ENCODE results near the gene HEATR5A.
"Not testable (repeated sequence)": the region's sequence is repeated elsewhere in the genome, so short reads cannot be mapped to it uniquely, and the experiment has no call there.

The HEATR5A gene

DNA sequence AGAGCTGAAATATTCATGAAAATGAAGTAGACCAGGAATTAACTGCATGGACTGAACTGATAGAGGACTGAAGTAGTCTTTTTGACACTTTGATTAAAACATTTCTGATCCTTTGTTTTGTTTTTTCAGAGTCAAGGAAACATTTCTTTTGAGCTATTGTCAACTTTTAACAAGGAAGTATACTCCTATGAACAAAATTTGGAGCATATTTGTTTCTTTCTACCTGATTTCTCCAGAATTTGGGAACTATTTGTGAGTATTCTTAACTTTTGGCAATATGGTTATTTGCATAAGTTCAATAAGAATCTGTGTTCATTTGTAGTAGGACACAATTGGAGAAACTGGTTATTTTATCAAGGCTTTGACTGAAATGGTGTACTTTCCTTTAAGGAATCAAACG lies 141.5 kb downstream of the HEATR5A start:
- no peak for DNase-seq

DNA sequence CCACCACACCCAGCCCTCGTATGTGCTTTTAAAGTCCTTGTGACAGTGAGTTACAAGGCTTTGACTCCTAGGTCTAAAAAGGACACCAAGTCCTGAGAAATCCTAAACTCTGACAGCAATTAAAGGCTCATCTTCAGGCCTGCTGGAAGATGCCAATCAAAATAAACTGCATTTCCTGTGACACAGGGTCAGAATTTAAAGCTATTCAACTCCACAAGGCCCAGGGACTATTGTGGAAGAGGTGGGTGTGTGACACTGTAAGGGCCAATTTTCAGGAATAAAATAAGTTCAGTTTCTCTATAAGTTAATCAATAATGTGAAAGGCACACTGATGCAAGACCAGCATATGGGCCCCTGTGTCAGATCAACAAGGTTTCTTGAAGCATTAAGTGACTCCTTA lies 143.3 kb downstream of the HEATR5A start:
- DNase-seq = no peak

DNA sequence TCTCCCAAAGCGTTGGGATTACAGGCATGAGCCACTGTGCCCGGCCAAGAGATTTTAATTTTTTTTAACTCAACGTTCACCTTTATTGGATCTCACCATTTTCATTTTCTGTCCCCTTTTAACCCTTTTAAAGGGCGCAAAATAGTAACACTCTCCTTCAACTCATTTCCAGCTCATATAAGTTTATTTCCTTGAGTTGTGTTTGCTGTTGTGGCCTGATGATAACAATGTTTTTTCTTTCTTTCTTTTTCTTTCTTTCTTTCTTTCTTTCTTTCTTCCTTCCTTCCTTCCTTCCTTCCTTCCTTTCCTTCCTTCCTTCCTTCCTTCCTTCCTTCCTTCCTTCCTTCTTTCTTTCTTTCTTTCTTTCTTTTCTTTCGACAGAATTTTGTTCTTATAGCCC lies 143.9 kb downstream of the HEATR5A start:
- not testable (repeated sequence) for DNase-seq

DNA sequence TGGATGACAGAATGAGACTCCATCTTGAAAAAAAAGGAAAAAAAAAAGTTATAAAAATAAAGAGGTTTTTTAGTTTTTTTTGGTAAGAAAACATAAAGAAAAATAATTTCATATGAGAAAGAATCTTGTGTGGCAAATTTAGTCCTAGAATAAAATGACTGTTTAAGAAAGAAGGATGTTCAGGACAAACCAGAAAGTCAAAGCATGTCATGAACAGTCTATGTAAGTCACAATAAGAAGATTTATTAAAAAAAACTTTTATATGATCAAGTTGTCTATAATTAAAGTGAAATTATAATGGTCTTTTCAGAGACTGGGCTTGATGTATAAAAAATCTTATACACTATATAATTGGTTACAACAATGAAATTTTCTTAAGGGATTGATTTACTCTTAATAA lies 144.6 kb downstream of the HEATR5A start:
- no peak for DNase-seq

DNA sequence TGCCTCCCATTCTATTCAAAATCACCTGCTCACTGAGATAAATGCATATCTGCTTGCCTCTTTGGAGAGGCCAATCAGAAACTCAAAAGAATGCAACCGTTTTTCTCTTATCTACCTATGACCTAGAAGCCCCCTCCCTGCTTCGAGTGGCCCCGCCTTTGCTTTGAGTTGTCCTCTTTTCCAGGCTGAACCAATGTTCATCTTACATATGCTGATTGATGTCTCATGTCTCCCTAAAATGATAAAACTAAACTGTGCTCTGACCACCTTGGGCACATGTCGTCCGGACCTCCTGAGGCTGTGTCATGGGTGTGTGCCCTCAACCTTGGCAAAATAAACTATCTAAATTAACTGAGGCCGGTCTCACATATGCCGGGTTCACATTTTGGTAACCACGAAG lies 148.7 kb downstream of the HEATR5A start:
- no peak for DNase-seq

DNA sequence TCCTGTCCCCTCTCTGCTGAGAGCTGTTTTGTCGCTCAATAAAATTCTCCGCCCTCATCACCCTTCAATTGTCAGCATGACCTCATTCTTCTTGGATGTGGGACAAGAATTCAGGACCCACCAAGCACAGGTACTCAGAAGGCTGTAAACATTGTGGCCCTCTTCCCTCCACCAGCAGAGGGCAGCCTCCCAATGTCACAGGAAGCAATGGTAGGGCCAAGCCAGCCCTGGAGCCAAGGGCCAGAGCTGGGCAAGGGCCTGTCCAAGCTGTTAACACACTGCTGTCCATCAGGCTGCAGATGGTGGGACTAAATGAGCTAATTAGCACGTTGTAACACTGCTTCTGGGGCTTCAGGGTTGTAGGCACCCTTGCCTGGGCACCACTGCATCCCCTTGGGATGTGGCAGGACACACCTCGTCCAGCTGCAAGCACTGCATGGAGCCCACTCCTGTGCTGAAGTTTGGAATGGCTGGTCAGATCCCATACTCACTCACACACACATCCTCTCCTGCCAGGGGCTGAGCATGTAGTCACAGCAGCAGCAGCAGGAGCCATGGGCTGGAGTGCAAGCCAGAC lies 150.1 kb downstream of the HEATR5A start:
- DNase-seq = no peak

DNA sequence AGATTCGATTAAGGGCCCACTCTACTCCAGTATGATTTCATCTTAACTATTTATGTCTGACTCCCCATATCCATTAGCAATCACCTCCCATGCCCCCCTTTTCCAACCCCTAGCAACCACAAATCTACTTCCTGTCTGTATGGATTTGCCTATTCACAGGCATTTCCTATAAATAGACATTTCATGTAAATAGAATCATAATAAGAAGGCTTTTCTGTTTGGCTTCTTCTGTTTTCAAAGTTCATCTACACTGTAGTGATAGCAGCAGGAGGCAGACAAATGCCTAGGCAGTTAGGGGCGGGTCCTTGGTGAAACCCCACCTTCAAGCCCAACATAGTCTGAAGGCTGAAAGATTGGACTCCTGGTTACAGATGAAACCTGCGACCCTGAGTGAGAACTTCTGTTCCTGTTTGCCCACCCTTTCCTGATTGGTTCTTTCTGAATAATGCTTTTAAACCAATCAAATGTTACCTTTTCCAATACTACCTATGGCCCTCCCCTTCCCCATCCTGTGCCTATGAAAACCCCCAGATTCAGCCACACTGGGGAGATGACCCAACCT lies 150.6 kb downstream of the HEATR5A start:
- DNase-seq = no peak

DNA sequence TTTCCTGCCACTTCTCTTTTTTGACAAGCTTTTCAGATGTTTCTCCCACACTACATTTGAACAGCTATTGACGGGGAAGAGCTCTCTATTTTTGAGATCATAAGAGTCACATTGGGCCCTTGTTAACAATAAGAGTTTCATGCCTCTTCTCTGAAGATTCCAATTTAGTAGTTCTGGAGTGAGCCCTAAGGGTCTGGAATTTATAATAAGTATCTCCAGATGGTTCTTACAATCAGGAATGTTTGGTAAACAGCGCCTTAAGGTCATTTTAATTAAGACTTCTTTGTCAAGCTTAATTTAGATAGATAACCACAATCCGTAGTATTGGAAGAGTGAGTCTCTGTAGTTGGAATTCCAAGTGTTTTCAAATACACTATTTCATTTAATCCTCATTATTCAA lies 152.1 kb downstream of the HEATR5A start:
- no peak for DNase-seq

DNA sequence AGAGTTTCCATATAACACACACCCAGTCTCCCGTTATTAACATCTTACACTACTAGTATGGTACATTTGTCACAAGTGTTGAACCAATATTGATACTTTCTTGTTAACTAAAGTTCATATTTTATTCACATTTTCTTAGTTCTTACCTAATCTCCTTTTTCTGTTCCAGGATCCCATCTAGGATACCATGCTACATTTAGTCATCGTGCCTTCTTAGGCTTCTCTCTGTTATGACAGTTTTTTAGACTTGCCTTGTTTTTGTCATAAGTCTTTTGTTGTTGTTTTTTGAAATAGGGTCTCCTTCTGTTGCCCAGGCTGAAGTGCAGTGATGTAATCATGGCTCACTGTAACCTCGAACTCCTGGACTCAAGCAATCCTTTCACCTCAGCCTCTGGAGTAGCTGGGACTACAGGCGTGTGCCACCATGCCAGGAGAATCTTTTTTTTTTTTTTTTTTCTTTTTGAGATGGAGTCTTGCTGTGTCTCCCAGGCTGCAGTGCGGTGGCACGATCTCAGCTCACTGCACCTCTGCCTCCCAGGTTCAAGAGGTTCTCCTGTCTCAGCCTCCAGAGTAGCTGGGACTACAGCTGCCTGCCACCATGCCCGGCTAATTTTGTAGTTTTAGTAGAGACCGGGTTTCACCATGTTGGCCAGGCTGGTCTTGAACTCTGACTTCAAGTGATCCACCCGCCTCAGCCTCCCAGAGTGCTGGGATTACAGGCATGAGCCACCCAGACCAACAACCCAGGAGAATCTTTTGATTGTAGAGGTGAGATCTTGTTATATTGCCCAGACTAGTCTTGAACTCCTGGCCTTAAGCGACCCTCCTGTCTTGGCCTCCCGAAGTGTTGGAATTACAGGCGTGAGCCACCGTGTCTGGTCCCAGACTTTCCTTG lies 153.7 kb downstream of the HEATR5A start:
- DNase-seq = no peak

DNA sequence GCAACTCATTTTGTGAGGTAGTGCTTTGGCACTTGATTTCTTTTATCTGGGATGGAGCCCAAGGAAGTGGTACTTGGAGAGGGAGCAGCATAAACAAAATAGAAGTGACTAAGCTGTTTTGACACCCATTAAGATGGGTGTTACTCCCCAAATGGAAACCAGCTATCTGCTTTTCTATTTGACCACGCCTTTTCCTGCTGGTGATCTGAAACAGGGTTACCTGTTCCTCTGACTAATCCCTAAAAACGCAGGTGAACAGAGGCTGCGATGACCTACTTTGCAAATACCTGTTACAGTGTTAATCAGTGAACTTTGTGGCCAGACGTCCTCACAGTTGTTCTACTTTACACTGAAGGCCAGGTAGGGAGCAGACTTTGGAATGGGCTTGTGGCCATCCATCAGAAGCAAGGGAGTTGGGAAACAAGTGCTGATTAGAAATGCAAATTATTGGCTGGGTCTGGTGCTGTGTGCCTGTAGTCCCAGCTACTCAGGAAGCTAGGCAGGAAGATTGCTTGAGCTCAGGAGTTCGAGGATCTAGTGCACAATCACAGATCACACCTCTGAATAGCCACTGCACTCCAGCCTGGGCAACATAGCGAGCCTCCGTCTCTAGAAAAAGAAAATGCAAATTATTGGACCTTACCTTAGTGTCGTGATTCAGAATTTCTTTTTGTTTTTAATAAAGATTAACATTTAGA lies 154.5 kb downstream of the HEATR5A start:
- no peak for DNase-seq

DNA sequence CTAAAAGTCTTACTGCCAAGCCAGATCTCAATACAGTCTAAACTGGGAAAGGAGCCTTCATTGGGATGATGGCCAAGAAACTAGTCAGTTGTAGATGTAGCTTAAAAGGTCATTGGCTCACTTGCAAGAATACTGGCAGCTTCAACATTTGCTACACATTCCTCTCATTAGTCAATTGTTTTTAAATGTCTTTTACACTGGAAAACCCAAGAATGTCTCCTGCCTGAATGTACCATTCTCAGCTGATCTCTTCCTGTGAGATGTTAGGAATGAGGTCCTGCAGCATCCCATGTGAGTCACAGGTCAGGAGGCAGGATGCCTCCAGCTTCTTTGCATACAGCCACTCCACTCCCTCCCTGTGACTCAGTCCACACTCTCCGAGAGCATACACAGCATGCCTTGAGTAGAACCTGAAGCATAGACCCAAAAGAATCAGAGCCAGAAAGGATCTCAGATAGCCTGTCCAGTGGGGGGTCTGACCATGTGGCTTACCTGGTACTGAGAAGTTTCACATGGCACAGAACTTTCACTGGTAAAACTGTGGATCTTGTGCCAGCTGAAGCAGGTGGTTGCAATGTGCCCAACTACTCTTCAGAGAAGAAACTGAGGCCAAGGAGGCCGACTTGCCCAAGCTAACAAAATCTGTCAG lies 156.7 kb downstream of the HEATR5A start:
- no peak for DNase-seq

DNA sequence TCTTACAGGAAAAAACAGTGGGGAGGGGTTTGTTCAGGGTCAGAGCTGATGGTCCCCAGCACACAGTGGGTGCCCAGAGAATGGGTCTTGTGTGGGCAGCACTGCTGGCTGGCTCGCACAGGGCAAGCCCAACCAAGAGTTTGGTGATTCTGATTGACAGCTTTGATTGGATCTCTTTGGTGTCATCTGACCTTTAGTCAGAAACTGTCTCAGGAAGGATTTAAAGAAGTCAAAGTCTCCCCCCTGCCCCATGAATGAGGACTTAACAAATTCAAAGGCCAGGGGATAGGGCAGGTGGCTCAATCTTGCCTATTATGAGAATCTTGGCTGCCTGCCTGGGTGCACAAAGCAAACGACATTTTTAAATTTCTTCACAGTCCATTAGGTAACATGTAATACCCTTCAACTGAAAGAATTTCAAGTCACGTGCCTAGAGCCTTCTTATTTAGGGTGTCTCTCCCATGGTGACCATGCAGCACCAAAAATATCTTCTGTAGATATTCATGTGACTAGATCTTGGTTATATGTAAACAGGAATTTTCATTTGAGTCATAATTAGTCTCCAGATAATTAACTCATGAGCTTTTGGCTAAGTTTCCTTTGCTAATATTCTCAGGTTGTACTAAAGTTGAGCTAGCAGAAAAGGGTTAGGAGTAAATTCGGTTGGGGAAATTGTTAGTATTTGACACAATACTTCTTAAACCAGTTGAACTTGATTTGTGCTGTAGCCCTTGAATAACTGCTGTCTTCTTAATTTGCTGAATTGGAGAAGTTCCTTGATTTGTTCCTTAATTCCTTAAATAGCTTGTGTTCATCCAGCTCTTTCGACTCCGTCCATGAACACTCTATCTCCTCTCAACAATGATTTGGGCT lies 158.3 kb downstream of the HEATR5A start:
- peak; percentile 4 for DNase-seq

DNA sequence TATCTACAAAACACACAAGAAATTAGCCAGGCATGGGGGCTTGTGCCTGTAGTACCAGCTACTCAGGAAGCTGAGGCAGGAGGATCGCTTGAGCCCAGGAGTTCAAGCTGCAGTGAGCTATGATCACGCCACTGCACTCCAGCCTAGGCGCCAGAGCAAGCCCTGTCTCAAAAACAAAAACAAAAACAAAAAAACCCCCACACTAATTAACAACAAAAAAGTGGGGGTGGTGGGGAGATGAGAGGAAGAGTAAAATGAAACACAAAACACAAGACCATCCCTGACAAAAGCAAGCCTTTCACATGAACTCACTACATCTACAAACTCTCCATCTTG lies 158.9 kb downstream of the HEATR5A start:
- no peak for DNase-seq

DNA sequence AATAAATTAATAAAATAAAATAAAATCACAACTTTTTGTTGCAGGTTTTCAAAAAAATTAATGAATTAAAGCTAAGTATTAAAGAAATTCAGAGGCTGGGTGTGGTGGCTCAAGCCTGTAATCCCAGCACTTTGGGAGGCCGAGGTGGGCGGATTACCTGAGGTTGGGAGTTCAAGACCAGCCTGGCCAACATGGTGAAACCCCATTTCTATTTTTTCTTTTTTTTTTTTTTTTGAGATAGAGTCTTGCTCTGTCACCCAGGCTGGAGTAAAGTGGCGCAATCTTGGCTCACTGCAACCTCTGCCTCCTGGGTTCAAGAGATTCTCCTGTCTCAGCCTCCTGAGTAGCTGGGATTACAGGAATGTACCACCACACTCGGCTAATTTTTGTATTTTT lies 161.3 kb downstream of the HEATR5A start:
- DNase-seq = not testable (repeated sequence)

DNA sequence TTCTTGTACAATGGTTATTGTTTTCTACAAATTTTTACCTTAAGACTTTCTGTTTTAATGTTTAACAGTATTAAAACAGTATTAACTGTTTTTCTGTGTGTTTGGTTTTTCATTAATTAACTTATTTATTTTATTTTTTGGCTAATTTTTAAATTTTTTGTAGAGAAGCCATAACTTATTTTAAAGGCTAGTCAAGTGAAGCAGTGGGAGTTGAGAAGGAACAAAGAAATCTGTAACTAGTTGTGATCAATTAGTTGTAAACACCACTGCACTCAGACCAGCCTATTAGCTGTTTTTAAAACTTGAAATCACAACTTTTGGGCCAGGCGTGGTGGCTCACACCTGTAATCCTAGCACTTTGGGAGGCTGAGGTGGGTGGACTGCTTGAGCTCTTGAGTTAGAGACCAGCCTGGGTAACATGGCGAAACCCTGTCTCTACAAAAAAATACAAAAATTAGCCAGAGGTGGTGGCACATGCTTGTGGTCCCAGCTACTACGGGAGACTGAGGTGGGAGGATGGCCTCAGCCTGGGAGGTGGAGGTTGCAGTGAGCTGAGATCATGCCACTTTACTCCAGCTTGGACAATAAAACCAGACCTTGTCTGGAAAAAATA lies 161.8 kb downstream of the HEATR5A start:
- no peak for DNase-seq

DNA sequence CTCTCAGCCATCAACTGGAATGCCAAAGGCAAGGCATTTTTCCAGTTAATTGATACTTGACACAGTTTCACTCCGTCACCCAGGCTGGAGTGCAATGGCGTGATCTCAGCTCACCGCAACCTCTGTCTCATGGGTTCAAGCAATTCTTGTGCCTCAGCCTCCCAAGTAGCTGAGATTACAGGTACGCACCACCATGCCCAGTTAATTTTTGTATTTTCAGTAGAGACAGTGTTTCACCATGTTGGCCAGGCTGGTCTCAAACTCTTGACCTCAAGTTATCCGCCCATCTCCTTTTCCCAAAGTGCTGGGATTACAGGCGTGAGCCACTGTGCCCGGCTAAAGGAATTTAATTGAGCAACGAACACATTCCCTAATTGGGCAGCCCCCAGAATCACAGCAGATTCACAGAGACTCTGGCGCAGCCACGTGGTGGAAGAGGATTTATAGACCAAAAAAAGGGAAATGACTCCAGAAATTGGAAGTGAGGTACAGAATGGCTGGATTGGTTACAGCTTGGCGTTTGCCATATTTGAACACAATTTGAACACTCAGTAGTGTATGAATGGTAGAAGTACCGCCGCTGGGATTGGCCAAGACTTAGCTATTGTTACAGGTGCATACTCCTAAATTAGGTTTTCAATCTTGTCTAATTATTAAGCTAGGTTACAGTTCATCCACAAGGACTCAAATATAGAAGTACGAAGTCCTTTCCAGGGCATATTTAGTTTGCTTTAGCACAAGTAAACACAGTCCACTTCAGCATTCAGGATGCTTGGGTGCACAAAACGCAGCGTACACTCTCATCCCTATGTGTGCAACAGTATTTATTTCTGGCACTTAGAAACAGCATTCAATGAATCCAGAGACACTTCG lies 162.6 kb downstream of the HEATR5A start:
- DNase-seq = not testable (repeated sequence)

DNA sequence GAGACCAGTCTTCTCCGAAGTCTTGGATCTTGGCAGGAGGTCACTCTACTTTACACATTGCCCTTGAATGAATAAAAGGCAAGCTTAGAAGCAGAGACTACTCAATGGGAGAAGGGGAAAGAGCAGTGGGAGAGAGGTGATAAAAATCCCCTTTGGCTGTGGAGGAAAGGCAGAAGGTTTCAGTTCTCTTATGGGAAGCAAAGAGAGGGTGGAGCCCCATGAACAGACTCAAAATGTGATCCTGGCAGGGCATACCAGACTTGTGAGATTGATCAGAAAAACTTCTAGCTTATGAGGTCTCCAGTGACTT lies 163.2 kb downstream of the HEATR5A start:
- no peak for DNase-seq

DNA sequence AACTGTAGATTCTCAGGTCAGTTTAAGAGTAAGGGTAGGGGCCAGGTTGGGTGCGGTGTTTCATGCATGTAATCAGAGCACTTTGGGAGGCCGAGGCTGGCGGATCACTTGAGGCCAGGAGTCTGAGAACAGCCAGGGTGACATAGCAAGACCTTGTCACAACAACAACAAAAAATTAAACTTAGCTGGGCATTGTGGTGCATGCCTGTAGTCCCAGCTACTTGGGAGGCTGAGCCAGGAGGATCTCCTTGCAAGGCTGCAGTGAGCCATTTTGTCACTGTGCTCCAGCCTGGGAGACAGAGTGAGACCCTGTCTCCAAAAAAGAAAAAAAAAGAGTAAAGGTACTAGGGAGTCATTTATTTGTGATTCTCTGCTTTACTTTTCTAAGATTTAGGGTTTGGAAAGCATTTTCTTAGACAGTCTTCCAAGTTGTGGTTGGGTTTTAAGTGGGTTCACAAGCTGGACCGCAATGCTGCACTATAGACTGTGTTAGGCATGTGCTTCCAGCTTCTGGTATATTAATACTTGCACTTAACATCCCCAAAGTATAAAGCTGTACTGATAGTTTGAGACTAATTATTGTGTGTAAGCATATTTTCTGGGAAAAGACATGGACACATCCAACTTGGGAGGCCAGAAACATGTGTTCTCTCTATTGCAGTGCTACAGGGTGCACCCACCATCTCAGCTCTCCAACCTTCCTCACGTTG lies 163.7 kb downstream of the HEATR5A start:
- DNase-seq = no peak

DNA sequence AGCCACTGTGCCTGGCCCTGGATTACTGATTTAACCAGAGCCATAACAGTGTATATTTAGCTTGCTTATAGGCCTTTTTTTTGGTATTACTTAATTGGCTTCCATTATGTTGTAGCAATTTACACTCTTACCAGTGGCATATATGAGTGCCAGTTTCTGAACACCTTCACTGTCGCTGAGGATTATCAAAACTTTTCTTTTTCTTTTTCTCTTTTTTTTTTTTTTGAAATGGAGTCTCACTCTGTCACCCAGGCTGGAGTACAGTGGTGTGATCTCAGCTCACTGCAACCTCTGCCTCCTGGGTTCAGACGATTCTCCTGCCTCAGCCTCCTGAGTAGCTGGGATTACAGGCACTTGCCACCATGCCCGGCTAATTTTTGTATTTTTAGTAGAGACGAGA lies 164.4 kb downstream of the HEATR5A start:
- not testable (repeated sequence) for DNase-seq

DNA sequence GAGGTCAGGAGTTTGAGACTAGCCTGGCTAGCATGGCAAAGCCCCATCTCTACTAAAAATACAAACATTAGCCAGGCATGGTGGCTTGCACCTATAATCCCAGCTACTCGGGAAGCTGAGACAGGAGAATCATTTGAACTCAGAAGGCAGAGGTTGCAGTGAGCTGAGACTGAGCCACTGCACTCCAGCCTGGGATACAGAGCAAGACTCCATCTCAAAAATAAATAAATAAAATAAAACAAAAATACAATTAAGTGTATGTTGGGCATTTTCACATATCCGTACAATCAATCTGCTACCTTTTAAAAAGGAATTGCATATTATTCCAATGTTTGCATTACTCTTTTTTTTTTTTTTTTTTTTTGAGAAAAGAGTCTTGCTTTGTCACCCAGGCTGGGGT lies 165.1 kb downstream of the HEATR5A start:
- DNase-seq = no peak
